ENCODE results near the gene UBQLN4.

DNA sequence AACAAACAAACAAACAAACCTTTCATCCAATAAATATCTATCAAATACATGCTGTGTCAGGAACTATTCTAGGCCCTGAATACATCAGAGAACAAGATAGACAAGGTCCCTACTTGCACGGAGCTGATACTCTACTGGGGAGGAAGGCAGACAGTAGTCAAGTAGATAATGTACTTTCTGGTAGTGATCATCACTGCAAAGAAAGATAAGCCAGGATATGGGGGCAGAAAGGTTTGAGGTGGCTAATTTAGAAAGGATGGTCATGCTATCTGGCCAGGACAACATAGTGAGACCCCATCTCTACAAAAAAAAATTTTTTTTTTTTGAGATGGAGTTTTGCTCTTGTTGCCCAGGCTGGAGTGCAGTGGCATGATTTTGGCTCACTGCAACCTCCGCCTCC lies 38.0 kb upstream of the UBQLN4 start:
- TF ChIP-seq SP1 (CRISPR knock-in tag; conservative IDR thresholded peaks at IDR 0.05) (no peak), TEAD4 (CRISPR knock-in tag; IDR thresholded peaks at IDR 0.05) (no peak)
- TF ChIP-seq, protein P1, sequence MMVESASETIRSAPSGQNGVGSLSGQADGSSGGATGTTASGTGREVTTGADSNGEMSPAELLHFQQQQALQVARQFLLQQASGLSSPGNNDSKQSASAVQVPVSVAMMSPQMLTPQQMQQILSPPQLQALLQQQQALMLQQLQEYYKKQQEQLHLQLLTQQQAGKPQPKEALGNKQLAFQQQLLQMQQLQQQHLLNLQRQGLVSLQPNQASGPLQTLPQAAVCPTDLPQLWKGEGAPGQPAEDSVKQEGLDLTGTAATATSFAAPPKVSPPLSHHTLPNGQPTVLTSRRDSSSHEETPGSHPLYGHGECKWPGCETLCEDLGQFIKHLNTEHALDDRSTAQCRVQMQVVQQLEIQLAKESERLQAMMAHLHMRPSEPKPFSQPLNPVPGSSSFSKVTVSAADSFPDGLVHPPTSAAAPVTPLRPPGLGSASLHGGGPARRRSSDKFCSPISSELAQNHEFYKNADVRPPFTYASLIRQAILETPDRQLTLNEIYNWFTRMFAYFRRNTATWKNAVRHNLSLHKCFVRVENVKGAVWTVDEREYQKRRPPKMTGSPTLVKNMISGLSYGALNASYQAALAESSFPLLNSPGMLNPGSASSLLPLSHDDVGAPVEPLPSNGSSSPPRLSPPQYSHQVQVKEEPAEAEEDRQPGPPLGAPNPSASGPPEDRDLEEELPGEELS (CRISPR knock-in tag; IDR thresholded peaks at IDR 0.05): no peak
- TF ChIP-seq, protein P2, sequence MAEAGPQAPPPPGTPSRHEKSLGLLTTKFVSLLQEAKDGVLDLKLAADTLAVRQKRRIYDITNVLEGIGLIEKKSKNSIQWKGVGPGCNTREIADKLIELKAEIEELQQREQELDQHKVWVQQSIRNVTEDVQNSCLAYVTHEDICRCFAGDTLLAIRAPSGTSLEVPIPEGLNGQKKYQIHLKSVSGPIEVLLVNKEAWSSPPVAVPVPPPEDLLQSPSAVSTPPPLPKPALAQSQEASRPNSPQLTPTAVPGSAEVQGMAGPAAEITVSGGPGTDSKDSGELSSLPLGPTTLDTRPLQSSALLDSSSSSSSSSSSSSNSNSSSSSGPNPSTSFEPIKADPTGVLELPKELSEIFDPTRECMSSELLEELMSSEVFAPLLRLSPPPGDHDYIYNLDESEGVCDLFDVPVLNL (CRISPR knock-in tag; IDR thresholded peaks at IDR 0.05; ENCODE audit: borderline replicate concordance, low read depth): no peak
- TF ChIP-seq, protein P3, sequence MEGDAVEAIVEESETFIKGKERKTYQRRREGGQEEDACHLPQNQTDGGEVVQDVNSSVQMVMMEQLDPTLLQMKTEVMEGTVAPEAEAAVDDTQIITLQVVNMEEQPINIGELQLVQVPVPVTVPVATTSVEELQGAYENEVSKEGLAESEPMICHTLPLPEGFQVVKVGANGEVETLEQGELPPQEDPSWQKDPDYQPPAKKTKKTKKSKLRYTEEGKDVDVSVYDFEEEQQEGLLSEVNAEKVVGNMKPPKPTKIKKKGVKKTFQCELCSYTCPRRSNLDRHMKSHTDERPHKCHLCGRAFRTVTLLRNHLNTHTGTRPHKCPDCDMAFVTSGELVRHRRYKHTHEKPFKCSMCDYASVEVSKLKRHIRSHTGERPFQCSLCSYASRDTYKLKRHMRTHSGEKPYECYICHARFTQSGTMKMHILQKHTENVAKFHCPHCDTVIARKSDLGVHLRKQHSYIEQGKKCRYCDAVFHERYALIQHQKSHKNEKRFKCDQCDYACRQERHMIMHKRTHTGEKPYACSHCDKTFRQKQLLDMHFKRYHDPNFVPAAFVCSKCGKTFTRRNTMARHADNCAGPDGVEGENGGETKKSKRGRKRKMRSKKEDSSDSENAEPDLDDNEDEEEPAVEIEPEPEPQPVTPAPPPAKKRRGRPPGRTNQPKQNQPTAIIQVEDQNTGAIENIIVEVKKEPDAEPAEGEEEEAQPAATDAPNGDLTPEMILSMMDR (IDR thresholded peaks at IDR 0.05): no peak

Data from WTC11 (cell line).